CD4-positive, CD25-positive, alpha-beta regulatory T cell (primary cell): ENCODE measurements around the gene PKN1. TPM values are rescaled to one million over a fixed set of nuclear protein-coding genes. Genes with fewer than 3 reads are reported as not detected.
"Not testable (repeated sequence)": the region's sequence is repeated elsewhere in the genome, so short reads cannot be mapped to it uniquely, and the experiment has no call there.

Source experiments
- ATAC-seq, 2 donors: fragments of 150-1000 bp; cut with Tn5 transposase; one replicate each; pipeline ENCODE4 v1.10.0; 2021; ENCODE audit warnings: low read depth in 2 of 2, moderate number of reproducible peaks in 2 of 2, moderate library complexity in 1 of 2
- DNase-seq, 3 donors: peaks; one replicate each; pipeline versions ENCODE4 v3.0.0 to v3.0.0-alpha.2; 2012 to 2022; ENCODE audit warnings: mixed read lengths in 1 of 3
- H3K27ac ChIP-seq: one replicate; pipeline ENCODE4 v1.7.0; 2013; ENCODE audit warnings: mild to moderate bottlenecking, low read length; ENCODE audit not compliant: insufficient read depth, poor library complexity, severe bottlenecking
- H3K27me3 ChIP-seq: one replicate; pipeline ENCODE4 v1.7.0; 2013; ENCODE audit warnings: low read length; ENCODE audit not compliant: control insufficient read depth, insufficient read depth
- H3K36me3 ChIP-seq: one replicate; pipeline ENCODE4 v1.7.0; 2013; ENCODE audit warnings: mild to moderate bottlenecking, low read length, moderate library complexity; ENCODE audit not compliant: control insufficient read depth, insufficient read depth
- H3K4me1 ChIP-seq: 2 replicates; pipeline ENCODE4 v1.7.0; 2013; ENCODE audit warnings: mild to moderate bottlenecking, low read length; ENCODE audit not compliant: insufficient read depth, control insufficient read depth, poor library complexity, severe bottlenecking
- H3K4me3 ChIP-seq: one replicate; pipeline ENCODE4 v1.7.0; 2013; ENCODE audit warnings: low read depth, mild to moderate bottlenecking, low read length, moderate library complexity
- H3K9me3 ChIP-seq, 2 experiments: 1 replicate in 1 of 2; 2 replicates in 1 of 2; pipeline ENCODE4 v1.7.0; 2013; ENCODE audit warnings: low read length in 2 of 2, mild to moderate bottlenecking in 1 of 2, moderate library complexity in 1 of 2; ENCODE audit not compliant: control insufficient read depth in 2 of 2
- H3K27ac Mint-ChIP-seq, 3 donors: one replicate each; pipeline ENCODE4 v1.8.0; 2020 to 2022; ENCODE audit warnings: mild to moderate bottlenecking in 3 of 3, mixed read lengths in 3 of 3, moderate library complexity in 2 of 3
- H3K27me3 Mint-ChIP-seq: one replicate; pipeline ENCODE4 v1.8.0; 2022; ENCODE audit warnings: mild to moderate bottlenecking, mixed read lengths
- H3K36me3 Mint-ChIP-seq: one replicate; pipeline ENCODE4 v1.8.0; 2020; ENCODE audit warnings: mixed read lengths
- H3K4me1 Mint-ChIP-seq, 4 donors: one replicate each; pipeline ENCODE4 v1.8.0; 2020 to 2022; ENCODE audit warnings: mixed read lengths in 4 of 4, mild to moderate bottlenecking in 1 of 4
- H3K4me3 Mint-ChIP-seq, 4 donors: one replicate each; pipeline ENCODE4 v1.8.0; 2020 to 2022; ENCODE audit warnings: mild to moderate bottlenecking in 4 of 4, mixed read lengths in 4 of 4, moderate library complexity in 3 of 4
- H3K9me3 Mint-ChIP-seq, 7 donors: one replicate each; pipeline ENCODE4 v1.8.0; 2020 to 2022; ENCODE audit warnings: mixed read lengths in 7 of 7, mild to moderate bottlenecking in 3 of 7, moderate library complexity in 2 of 7
- polyA plus RNA-seq, 4 donors: library from polyadenylated mRNA; unstranded; fragments of 300-500 nt; fragmentation: Illumina TruSeq; gene quantifications; one replicate each; pipeline ENCODE4 v1.2.3, GENCODE V29; 2021
- total RNA-seq: library from RNA; stranded (reverse); gene quantifications from one replicate; pipeline ENCODE4 v1.2.3, GENCODE V29; 2022

Gene PKN1
- total and polyA plus RNA-seq, 5 donors from 2014 or later, result 43.2 to 151 (median 57.7) TPM

GRCh38 chr19:14504575-14504974 is 71.5 kb downstream of the PKN1 start:
- not testable (repeated sequence) for H3K27me3 Mint-ChIP-seq, H3K36me3 Mint-ChIP-seq, H3K9me3 ChIP-seq, H3K27me3 ChIP-seq, H3K4me3 ChIP-seq, H3K9me3 Mint-ChIP-seq, H3K36me3 ChIP-seq, H3K27ac ChIP-seq, ATAC-seq, DNase-seq
- Mint-ChIP-seq H3K4me3 (peak overlapping the region in 2 of 4 donors; percentile 33 to 50), H3K27ac (peak overlapping the region in 1 of 3 donors; percentile 96), H3K4me1 (peaks cover 9 to 61% (median 38%) of the 10 kb centered on the region in 4 donors)
- peaks cover 35% of the 10 kb centered on the region for H3K4me1 ChIP-seq

DNA sequence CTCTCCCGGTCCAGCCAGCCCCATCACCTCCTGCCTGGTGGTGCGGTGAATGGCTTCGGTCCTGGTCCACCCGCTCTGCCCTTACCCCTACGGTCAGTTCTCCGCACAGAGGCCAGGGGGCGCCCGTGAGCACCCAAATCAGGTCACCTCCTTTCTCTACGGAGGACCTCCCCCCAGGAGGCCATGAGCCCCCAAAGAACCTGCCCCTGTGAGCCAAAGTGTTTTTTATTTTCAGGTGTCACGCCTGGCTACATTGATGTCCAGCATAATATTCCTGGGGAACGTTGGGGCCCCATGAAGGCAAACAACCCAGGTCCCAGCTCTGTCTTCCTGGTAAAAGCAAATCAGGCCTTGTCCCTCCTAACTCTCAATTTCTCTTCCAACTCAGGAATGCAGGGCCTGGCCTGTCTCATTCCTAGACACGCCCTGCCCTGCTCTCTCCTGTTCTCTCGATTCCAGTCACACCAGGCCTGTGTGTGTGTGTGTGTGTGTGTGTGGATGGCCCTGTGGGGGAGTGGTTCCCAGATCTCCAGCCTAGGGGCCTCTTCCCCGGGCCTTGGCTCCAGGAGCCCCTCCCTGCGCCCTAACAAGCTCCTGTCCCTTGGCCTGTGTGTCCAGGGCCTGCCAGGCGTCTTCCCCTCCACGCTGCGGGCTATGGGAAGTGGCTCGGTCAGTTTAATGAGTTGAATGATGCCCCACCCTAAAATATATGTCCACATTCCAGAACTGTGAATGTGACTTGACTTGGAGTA is 72.6 kb downstream of the PKN1 start:
- ATAC-seq, result peak in 1 of 2 donors; percentile 32
- H3K36me3 Mint-ChIP-seq, result no peaks in the 10 kb centered on the region
- Histone ChIP-seq H3K36me3 (no peaks in the 10 kb centered on the region), H3K9me3 (no peaks in the 10 kb centered on the region), H3K4me1 (peaks cover 35% of the 10 kb centered on the region), H3K4me3 (no peak overlapping the region), H3K27ac (peak overlapping the region; percentile 63), H3K27me3 (no peaks in the 10 kb centered on the region)
- peaks cover 4% of the 10 kb centered on the region for H3K27me3 Mint-ChIP-seq
- H3K4me3 Mint-ChIP-seq, result peak overlapping the region; percentile 75 to 83 (median 77)
- no peaks in the 10 kb centered on the region for H3K9me3 Mint-ChIP-seq
- peak; percentile 47 to 73 (median 70) for DNase-seq
- H3K4me1 Mint-ChIP-seq, result peaks cover 9 to 66% (median 38%) of the 10 kb centered on the region in 4 donors
- H3K27ac Mint-ChIP-seq, result peak overlapping the region; percentile 95 to 98 (median 96)

DNA sequence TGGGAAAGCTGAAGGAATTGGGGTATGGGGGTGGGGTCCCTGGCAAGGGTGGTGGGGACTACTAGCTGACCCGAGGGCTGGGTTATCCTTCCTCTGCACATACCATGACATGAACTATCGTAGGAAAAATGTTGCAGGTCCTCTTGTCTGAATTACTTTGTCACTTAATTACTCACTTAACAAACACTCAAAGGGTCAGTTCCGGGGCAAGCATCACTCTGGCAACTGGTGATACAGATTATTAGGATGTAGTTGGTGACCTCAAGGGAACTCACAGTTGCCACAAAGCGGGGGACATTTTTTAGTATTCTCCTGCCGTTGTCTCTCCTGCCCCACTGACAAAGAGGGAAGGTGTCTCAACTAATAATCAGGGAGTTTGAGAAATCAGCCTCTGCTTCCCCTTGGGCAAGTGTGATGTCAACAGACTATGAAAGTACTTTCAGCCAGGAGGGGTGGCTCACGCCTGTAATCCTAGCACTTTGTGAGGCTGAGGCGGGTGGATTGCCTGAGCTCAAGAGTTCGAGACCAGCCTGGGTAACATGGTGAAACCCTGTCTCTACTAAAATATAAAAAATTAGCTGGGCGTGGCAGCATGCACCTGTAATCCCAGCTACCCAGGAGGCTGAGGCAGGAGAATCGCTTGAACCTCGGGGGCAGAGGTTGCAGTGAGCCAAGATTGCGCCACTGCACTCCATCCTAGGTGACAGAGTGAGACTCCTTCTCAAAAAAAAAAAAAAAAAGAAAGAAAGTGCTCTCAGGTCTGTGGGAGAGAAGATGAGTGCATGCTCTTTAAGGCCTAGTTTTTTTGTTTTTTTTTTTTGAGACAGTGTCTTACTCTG is 74.8 kb downstream of the PKN1 start:
- Mint-ChIP-seq H3K27me3 (peaks cover 4% of the 10 kb centered on the region), H3K4me3 (peak overlapping the region in 3 of 4 donors; percentile 75 to 89 (median 83)), H3K27ac (peak overlapping the region; percentile 96 to 98 (median 97)), H3K9me3 (no peaks in the 10 kb centered on the region), H3K36me3 (no peaks in the 10 kb centered on the region), H3K4me1 (peaks cover 11 to 73% (median 43%) of the 10 kb centered on the region in 4 donors)
- Histone ChIP-seq H3K27ac (peak overlapping the region; percentile 63), H3K4me3 (no peak overlapping the region), H3K4me1 (peaks cover 35% of the 10 kb centered on the region), H3K36me3 (no peaks in the 10 kb centered on the region), H3K27me3 (no peaks in the 10 kb centered on the region), H3K9me3 (no peaks in the 10 kb centered on the region)
- ATAC-seq (no peak), DNase-seq (no peak)

GRCh38 chr19:14510311-14511228 is 77.5 kb downstream of the PKN1 start:
- H3K27me3 ChIP-seq, result no peaks in the 10 kb centered on the region
- Mint-ChIP-seq H3K9me3 (no peaks in the 10 kb centered on the region), H3K27me3 (no peaks in the 10 kb centered on the region), H3K4me1 (peaks cover 16 to 75% (median 39%) of the 10 kb centered on the region in 4 donors), H3K4me3 (peak overlapping the region in 2 of 4 donors; percentile 63 to 66), H3K36me3 (peaks cover 12% of the 10 kb centered on the region), H3K27ac (peak overlapping the region in 1 of 3 donors; percentile 92)
- peaks cover 20% of the 10 kb centered on the region for H3K36me3 ChIP-seq
- no peaks in the 10 kb centered on the region for H3K9me3 ChIP-seq
- no peak overlapping the region for H3K4me3 ChIP-seq
- DNase-seq (no peak), ATAC-seq (no peak)
- peaks cover 40% of the 10 kb centered on the region for H3K4me1 ChIP-seq
- no peak overlapping the region for H3K27ac ChIP-seq

DNA sequence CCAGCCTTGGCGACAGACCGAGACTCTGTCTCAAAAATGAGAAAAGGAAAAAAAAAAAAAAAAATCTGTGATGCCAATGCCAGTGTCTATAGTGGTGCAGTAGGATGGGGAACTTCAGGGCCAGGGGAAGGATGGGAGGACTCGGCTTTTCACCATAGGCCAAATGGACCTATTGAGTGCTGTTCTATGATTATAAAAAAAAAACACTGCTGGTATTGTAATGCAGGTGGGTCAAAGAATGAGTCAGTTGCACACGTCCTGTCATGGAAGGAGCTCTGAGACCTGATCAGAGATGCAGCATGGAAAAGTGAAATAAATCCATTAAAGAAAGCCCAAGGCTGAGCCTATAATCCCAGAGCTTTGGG is 78.1 kb downstream of the PKN1 start:
- Histone ChIP-seq H3K36me3 (peaks cover 27% of the 10 kb centered on the region), H3K27me3 (no peaks in the 10 kb centered on the region), H3K4me1 (peaks cover 40% of the 10 kb centered on the region), H3K4me3 (no peak overlapping the region), H3K9me3 (no peaks in the 10 kb centered on the region), H3K27ac (no peak overlapping the region)
- Mint-ChIP-seq H3K4me3 (peak overlapping the region in 2 of 4 donors; percentile 63 to 66), H3K36me3 (peaks cover 18% of the 10 kb centered on the region), H3K9me3 (no peaks in the 10 kb centered on the region), H3K4me1 (peaks cover 15 to 75% (median 41%) of the 10 kb centered on the region in 4 donors), H3K27me3 (no peaks in the 10 kb centered on the region), H3K27ac (no peak overlapping the region)
- no peak for DNase-seq
- ATAC-seq, result no peak

DNA sequence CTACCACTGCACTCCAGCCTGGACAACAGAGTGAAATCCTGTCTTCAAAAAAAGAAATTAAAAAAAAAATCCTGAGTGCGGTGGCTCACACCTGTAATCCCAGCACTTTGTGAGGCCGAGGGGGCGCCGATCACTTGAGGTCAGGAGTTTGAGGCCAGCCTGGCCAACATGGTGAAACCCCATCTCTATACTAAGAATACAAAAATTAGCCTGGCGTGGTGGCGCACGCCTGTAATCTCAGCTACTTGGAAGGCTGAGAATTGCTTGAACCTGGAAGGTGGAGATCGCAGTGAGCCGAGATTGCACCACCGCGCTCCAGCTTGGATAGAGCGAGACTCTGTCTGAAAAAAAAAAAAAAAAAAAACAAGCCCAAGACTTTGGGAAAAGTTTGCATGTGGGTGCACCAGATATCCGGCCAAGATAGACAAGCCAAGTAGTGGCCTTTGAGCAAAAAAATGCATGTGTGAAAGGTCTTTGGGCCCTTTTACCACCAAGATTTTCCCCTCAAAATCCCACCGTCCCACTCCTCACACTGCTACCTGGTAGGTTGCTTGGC is 79.4 kb downstream of the PKN1 start:
- Histone ChIP-seq H3K4me3 (no peak overlapping the region), H3K4me1 (peaks cover 37% of the 10 kb centered on the region), H3K27me3 (no peaks in the 10 kb centered on the region), H3K9me3 (no peaks in the 10 kb centered on the region), H3K36me3 (peaks cover 34% of the 10 kb centered on the region), H3K27ac (no peak overlapping the region)
- H3K4me3 Mint-ChIP-seq, result peak overlapping the region in 2 of 4 donors; percentile 12 to 98
- H3K27ac Mint-ChIP-seq, result no peak overlapping the region
- H3K27me3 Mint-ChIP-seq, result no peaks in the 10 kb centered on the region
- H3K4me1 Mint-ChIP-seq, result peaks cover 15 to 70% (median 39%) of the 10 kb centered on the region in 4 donors
- DNase-seq (no peak), ATAC-seq (no peak)
- peaks cover 26% of the 10 kb centered on the region for H3K36me3 Mint-ChIP-seq
- H3K9me3 Mint-ChIP-seq, result peaks cover 0 to 2% (median 0%) of the 10 kb centered on the region in 7 donors
